ENCODE measurements around the gene LARP1B. TPM values are rescaled to one million over a fixed set of nuclear protein-coding genes. Genes with fewer than 3 reads are reported as not detected.

Gene LARP1B
- polyA plus RNA-seq, 1 experiment = 24.3 TPM

GRCh38 chr4:128107766-128108165 lies 46.7 kb downstream of the LARP1B start:
- POLR2A ChIA-PET = no interaction called here
- H3K9me3 ChIP-seq (ENCODE audit: control insufficient read depth, insufficient read depth, low read length) = no peaks in the 10 kb centered on the region
- no peak overlapping the region for H3K4me3 ChIP-seq (ENCODE audit: low read depth, low read length)
- no peaks in the 10 kb centered on the region for H3K27me3 ChIP-seq (ENCODE audit: control insufficient read depth, insufficient read depth, low read length)
- peak; percentile 8 for DNase-seq (ENCODE audit: low read depth, low spot score)
- TF ChIP-seq CTCF (IDR thresholded peaks at IDR 0.05; ENCODE audit: low read depth, low read length) = no peak
- H3K27ac ChIP-seq (ENCODE audit: low read depth, low read length) = no peak overlapping the region
- CTCF ChIA-PET = interaction anchor here (0.6 kb wide), 1 partner anchor 164 kb away, joined by 3 read pairs; no protein-coding TSS in a partner anchor

GRCh38 chr4:128123036-128123435 lies 61.9 kb downstream of the LARP1B start:
- TF ChIP-seq CTCF (IDR thresholded peaks at IDR 0.05; ENCODE audit: low read depth, low read length) = no peak
- DNase-seq (ENCODE audit: low read depth, low spot score) = no peak
- Histone ChIP-seq H3K4me3 (ENCODE audit: low read depth, low read length) (no peak overlapping the region), H3K27ac (ENCODE audit: low read depth, low read length) (no peak overlapping the region), H3K27me3 (ENCODE audit: control insufficient read depth, insufficient read depth, low read length) (no peaks in the 10 kb centered on the region), H3K9me3 (ENCODE audit: control insufficient read depth, insufficient read depth, low read length) (no peaks in the 10 kb centered on the region)
- ChIA-PET POLR2A (no interaction called here), CTCF (no interaction called here)

- Histone ChIP-seq H3K9me3 (ENCODE audit: control insufficient read depth, insufficient read depth, low read length) (no peaks in the 10 kb centered on the region), H3K4me3 (ENCODE audit: low read depth, low read length) (no peak overlapping the region), H3K27me3 (ENCODE audit: control insufficient read depth, insufficient read depth, low read length) (no peaks in the 10 kb centered on the region), H3K27ac (ENCODE audit: low read depth, low read length) (no peak overlapping the region)
- no peak for DNase-seq (ENCODE audit: low read depth, low spot score)
- POLR2A ChIA-PET = no interaction called here
- CTCF ChIA-PET = no interaction called here
- no peak for TF ChIP-seq CTCF (IDR thresholded peaks at IDR 0.05; ENCODE audit: low read depth, low read length)
These were observed 69.5 kb downstream of the LARP1B start for GRCh38 chr4:128130621-128131020.

- ChIA-PET CTCF (no interaction called here), POLR2A (no interaction called here)
- no peak overlapping the region for H3K4me3 ChIP-seq (ENCODE audit: low read depth, low read length)
- no peak overlapping the region for H3K27ac ChIP-seq (ENCODE audit: low read depth, low read length)
- DNase-seq (ENCODE audit: low read depth, low spot score) = no peak
- H3K27me3 ChIP-seq (ENCODE audit: control insufficient read depth, insufficient read depth, low read length) = no peaks in the 10 kb centered on the region
- TF ChIP-seq CTCF (IDR thresholded peaks at IDR 0.05; ENCODE audit: low read depth, low read length) = no peak
- no peaks in the 10 kb centered on the region for H3K9me3 ChIP-seq (ENCODE audit: control insufficient read depth, insufficient read depth, low read length)
These were observed 73.8 kb downstream of the LARP1B start for GRCh38 chr4:128134925-128135324.

- ChIA-PET POLR2A (no interaction called here), CTCF (no interaction called here)
- no peak for TF ChIP-seq CTCF (IDR thresholded peaks at IDR 0.05; ENCODE audit: low read depth, low read length)
- H3K4me3 ChIP-seq (ENCODE audit: low read depth, low read length) = no peak overlapping the region
- DNase-seq (ENCODE audit: low read depth, low spot score) = no peak
- no peaks in the 10 kb centered on the region for H3K9me3 ChIP-seq (ENCODE audit: control insufficient read depth, insufficient read depth, low read length)
- H3K27ac ChIP-seq (ENCODE audit: low read depth, low read length) = no peak overlapping the region
- H3K27me3 ChIP-seq (ENCODE audit: control insufficient read depth, insufficient read depth, low read length) = no peaks in the 10 kb centered on the region
These were observed 74.3 kb downstream of the LARP1B start for GRCh38 chr4:128135391-128135790.

Measured in AG04450 (cell line).